NCI-H446 treated with DMSO at 0.1 percent for 48 hours (cell line): ENCODE data around the gene HEATR1.

Source experiments
- DNase-seq: peaks from one replicate; lab custom pipeline; 2025; lab: John Stamatoyannopoulos, UW

The HEATR1 gene

DNA sequence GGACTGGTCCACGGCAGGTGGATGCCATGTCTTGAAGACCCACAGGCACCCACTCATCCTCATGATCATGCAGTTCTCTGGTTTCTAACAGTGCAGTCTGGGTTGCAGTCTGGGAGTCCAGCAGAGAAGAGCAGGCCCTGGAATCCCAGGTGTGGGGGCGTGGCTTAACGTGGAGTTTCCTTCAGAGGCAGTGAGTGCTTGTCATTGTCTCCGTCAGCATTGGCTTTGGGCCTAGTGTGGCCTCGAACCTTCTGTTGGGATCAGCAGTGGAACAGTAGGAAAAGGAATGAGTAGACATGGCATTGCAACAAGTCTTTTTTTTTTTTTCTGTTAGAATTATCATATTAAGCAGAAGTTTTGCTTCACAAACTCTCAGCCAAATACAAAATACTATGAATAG, 67.8 kb downstream of the HEATR1 start:
- DNase-seq = no peak

DNA sequence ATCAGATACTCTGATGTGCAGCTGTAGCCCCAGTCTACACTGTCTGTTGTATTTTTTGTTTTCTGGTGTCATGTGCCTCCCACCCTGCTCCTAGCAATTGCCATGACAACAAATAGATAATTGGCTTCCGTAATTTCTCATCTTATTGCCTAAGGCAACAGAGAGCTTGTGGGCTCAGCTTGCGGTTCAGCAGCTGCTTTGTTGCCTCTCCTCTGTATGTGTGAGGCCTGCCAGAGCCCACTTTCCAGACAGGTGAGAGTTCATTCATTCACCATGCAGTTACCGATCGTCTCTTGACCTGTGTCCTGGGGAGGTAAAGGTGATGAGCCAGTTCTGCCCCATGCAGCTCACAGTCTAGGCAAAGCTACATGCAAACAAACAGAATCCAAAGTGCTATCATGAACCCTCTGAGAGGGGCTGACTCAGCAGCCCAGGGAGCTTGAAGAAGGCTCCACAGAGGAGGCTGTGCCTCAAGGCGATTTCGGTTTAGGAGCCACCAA, 68.6 kb downstream of the HEATR1 start:
- no peak for DNase-seq

DNA sequence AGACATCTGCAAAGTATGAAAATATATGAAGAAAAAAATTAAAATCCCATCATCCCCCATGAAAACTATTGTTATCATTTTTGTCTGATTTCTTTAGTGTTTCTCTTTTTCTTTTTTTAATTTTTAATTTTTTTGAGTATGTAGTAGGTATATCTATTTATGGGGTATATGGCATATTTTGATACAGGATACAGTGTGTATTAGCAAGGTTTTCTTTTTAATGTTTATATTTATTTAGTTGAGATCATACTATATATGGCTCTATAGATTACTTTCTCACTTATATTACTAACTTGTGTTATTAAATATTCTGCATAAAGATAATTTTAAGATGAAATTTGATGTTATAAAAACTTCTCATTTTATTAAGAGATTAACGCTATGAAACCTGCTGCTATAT, 69.1 kb downstream of the HEATR1 start:
- DNase-seq = no peak

DNA sequence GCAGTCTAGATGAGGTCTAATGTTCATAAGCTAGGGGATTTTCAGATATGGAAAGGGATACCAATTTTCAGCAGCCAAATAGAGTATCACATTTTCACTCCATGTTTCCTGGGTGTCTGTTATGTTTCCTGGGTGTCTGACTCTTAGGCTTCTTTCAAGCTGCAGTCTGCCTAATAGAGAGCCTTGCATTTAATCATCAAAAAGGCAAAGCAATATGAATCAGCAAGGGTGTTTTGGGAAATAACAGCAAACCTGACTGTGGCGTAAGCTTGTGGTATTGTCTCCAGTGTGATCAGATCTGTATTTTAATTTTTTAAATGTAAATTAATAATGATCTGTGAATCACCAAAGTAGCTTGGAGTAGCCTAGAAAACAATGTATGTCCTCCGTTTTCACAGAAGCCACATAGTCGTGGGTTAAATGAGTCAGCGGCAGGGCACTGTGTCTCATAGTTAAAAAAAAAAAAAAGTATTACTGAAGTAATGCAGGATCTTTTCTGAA, 70.1 kb downstream of the HEATR1 start:
- no peak for DNase-seq

DNA sequence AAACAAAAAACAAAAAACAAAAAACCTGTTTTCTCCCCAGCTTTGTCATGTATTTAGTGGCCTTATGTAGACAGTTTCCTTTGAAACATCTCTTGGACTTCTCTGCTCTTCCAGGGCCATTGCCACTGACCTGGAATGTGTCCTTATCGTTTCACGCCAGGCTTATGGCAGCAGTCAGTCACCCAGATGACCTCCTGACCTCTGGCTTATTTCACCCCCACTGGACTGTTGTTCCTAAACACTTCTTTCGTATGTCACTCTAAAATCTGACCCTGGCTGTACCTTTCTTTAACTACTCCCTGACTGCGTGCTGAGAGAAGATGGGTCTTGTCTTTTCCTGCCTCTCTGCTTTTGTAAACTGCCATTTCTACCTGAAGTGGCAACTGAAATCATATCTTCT, 71.5 kb downstream of the HEATR1 start:
- DNase-seq = no peak

DNA sequence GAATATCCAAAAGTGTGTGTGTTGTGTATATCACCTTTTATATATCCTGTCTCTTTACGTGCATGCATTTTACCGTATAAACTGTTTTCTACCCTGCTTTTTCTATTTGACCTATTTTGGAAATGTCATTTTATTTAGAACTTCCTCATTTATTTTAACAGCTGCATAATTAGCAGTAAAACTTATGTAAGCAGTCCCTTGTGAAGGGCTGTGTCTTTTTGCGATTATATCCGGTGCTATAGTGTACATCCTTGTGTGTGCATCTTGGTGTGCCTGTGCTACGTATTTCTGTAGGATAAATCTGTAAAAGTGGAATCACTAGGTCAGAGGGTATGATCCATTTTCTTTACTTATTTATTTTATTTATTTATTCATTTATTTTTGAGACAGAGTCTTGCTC, 73.4 kb downstream of the HEATR1 start:
- no peak for DNase-seq

DNA sequence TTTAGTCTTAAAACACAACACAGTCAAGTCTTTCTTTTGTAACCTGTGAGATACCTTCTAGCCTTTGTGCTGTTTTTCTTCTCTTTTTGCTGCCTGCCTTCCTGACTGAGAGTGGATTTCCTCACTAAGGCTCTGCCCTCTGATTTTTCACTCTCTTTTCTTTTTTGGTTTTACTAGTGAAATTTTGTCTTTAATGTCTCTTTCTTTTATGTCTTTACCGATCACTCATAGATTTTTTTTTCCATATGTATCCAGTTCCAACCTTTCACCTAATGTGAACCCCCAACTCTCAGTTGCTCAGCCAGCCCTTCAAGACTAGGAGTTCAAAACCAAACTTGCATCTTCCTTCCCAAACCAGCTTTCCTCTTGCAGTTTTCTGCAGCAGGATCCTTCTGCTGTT, 74.0 kb downstream of the HEATR1 start:
- DNase-seq = no peak

DNA sequence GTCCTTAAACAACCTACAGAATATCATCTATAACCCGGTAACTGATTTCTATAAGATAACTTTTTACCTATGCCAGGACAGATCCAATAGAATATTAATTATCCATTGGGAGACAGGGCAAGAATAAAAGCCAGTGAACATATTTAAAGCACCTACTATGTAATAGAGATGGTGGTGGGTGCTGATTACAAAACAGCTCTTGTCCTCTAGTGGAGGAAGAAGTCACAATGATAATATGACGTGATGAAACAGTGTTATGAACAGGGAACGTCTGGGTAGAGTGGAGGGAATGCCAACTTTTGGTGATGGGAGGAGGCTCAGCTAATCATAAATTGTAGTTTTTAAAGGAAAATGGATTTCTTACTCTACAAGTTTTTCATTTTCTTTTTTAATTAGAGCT, 78.2 kb downstream of the HEATR1 start:
- DNase-seq = no peak

DNA sequence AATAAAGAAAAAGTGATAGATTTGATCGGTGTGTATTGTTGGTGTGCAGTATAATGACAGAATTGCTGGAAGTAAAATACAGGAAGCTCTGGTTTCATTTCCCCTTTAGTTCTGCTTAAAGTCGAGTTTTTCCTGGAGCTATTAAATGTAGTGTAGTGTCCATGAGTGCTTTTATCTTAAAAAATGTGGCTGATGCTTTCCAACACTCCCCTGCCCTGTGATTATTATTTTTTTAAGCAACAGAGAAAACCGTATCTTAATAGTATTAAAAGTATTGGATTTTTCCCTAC, 79.5 kb downstream of the HEATR1 start:
- DNase-seq = no peak

DNA sequence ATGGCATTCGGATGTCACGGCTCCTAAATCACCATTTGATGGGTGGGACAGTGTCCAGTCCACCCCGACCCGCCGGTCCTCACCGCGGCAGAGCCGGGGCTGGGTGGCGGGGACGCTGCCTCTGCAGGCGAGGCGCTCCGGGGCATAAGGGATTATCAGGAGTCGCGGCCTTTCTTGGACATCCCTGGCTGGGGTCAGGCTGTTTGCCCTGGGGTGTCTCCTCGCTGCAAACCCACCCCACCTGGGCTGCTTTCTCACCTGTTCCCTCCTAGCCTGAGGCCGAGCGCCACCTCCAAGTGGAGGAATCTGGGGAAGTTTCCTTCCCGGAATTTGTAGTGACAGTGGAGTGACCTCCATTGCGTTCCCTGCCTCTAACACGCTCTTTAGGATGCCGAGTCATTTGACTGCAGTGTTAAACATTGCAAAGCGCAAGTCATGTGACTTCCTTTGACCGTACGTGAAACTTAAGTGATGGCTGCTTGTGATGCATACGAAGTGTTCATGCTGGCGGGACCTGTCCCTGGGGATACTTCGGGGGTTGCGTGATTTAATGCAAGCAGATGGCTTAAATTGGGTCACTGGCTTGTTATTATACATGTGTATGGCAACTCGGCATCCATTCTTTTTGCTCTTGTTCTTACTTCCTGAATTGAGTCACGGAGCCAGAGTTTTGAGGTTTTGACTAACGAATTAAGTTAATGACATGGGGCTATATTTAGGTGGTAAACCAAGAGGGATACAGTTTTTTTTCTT, 80.0 kb downstream of the HEATR1 start:
- no peak for DNase-seq

DNA sequence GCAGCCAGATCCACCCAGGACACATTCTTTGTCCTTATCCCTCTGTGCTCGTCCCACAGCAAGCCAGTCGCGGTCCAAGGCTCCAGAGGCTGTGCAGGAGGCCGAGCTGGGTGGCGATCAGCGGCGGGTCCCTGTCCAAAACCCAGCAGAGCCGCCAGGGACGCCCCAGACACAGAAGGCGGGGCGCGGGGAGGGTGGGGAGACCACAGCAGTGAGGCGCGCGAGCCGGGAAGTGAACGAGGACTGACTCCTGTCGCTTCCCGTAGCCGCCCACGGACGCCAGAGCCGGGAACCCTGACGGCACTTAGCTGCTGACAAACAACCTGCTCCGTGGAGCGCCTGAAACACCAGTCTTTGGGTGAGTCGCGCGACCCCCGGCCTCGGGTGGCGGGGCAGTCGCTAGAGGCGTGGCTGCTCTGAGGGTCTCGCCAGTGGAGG, 80.6 kb downstream of the HEATR1 start, which contains the start of gene LGALS8:
Gene LGALS8 (plus strand): TSS at position 279 of the 438 bp plus-strand sequence. CDS start 2,089 bp downstream, outside the sequence.
- no peak for DNase-seq

DNA sequence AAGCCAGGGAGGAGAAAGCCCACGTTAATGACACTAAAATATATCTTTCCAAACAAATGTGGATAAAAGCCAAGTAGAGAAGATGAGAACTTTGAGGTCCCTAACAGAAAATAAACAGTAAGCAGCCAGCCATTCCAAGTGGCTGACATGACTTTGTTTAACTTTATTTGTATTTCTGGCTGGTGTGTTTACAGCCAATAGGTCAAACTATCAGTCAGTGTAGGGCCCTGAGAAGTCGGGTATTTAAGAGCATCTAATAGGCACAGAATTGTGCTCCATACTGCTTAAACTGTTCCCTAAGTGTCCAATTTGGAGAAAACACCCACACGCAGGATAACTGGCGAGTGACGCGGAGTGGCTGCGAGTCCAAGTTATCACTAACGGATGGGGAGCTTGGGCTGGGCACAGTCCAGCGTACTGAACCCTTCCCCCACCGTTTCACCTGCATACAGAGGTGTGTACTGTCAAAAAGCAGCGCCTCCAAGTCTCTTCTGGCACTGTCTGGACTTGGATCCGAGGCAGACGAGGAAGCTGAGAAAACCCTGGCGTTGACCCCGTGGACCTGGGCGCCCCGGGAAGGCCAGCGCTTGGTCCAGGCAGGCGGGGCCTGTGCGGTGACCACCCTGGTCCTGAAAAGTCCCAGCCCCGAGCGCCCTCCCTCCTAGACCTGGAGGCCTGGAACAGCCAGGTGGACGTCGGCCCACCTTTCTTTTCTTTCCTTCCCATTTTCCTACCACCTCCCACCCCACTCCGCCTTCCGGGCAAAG, 81.2 kb downstream of the HEATR1 start:
- DNase-seq = no peak

DNA sequence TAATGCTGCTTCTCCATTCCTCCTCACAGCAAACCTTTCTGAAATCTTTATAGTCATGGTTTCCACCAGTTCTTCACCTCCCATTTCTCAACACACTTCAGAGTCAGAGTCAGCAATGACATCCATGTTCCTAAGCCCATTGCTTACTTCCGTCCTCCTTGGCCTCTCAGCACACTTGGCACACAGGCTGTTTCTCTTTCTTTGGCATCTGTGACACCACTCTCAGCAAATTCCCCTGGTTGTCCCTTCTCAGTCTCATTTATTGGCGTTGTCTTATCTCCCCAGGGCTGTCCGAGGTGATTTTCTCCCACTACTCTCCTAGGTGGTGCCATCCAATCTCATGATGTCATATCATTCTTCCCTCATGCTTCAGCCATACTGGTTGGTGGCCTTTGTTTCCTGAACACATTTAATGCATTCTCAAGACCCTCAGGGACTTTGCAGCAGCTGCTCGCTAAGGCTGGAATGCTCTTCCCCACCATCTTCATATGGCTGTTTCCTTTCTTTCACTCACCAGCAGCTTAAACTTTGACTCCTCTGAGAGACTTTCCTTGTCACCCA, 83.8 kb downstream of the HEATR1 start:
- no peak for DNase-seq

DNA sequence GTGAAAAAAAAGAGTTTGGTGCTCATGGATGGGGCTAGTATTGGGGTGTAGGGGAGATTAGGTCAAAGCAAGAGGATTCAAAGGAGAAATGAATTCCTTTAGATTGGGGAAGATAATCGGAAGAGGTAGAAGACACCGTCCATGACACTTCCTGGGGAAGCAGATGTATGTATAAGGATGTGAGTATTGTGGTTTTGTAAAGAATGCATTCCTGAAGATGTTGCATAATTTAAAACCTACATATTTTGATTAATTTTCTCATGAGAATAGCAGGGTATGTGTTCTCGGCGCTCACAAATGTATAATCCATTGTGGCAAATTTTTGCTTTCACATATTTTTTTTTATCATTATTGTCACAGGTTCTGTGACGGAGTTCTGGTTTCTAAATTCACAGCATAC, 86.0 kb downstream of the HEATR1 start:
- DNase-seq = no peak

DNA sequence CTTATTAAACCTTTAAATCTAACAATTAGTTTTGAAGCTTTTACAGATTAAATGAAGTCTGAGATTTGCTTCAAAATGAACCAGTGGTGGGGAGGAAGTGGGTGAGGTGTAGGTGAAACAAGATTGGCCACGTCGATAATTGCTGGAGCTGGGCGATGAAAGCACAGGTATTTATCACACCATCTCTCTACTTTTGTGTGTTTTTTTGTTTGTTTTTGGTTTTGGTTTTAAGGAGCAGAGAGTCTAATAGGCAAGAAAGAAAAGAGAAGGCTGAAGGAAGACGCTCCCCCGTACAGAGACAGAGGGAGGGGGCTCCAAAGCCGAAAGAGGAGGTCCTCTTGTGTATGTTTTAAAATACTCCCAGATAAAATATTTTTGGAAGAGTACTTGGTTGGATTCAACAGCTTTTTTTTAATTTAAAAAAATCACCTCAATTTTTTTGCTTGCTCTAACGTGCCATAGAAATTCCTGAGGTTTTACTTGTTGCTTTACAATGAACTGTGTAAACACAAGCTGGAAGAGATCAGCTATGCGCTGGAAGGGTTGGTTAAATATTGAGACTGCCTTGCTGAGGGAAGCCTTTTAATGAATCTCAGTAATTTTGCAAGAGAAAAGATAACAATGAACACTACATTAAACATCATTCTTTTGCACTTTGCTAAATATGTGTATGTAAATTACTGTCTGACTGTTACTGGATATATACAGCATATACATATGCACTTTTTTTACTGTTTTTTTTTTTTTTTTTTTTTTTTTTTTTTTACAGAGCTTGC, 87.2 kb downstream of the HEATR1 start:
- DNase-seq = no peak

DNA sequence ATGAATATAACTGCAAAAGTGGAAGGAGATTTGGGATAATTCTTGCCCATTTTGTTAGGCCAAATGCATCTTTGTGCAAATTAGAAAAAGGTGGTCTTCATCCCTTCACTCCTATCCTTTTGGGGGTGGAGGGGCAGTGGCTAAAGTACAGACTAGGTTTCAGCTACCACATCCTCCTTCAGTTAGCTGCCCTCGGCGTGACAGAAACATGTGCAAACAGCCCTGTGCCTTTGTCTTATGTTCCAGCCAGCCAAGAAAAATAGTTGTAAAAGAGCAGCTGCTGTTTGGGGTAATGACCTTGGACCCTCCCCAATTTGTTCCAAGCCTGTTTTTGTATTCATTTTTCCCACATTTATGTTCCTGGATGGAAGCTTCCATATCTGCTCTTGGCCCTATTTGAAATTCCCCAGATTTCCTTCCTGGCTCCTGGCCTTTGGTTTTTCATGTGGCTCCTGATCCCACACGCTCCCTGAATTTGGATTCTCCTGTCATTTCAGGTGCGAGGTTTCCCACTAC, 88.8 kb downstream of the HEATR1 start:
- no peak for DNase-seq

DNA sequence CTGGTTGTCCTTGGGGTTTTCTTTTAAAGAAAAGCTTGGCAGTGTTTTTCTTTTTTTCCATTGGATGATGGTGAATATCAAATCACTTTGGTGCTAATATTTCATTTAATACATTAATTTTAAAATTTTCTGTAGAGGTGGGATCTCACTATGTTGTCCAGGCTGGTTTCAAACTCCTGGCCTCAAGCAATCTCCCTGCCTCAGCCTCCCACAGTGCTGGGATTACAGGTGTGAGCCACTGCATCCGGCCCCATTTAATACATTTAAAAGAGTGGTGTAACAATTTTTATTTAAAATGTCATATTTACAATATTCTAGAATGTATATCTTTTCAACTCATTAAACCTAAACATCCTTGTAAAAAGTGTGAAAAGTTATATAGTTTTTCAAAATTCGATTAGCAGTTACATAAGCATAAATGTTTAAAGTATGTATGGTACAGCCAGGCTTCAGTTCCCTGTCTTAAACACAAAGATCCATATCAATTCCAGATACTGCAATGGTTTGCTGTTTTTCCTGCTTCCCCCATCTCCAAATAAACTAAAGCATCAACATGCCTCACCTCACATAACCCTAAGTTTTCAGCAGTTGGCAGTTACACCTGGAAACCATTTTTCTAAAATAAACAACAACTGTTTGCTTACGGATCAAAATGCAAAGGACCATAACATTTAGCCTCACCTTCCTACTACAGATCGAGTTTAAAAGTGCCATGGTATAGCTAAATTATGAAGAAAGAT, 89.4 kb downstream of the HEATR1 start:
- DNase-seq = no peak

DNA sequence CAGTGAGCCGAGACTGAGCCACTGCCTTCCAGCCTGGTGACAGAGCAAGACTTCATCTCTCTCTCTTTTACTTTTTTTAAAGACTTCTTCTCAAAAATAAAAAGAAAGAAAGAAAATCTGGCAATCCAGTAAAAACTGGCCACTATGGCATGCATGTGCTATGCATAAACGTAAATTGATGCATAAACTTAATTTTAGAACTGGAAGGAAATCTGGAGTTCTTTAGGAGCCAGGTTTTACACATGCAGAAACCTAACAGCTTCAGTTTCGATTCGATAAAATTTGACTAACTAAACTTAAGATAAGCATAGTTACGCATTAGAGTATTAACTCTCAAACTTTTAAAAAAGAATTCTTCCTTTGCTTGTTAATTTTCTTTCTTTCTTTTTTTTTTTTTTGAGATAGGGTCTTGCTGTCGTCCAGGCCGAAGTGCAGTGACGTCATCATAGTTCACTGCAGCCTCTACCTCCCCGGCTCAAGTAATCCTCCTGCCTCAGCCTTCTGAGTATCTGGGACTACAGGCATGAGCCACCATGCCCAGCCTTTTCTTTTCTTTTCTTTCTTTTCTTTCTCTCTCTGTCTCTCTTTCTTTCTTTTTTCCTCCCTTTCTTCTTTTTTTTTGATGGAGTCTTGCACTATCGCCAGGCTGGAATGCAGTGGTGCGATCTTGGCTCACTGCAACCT, 92.4 kb downstream of the HEATR1 start:
- DNase-seq = no peak

DNA sequence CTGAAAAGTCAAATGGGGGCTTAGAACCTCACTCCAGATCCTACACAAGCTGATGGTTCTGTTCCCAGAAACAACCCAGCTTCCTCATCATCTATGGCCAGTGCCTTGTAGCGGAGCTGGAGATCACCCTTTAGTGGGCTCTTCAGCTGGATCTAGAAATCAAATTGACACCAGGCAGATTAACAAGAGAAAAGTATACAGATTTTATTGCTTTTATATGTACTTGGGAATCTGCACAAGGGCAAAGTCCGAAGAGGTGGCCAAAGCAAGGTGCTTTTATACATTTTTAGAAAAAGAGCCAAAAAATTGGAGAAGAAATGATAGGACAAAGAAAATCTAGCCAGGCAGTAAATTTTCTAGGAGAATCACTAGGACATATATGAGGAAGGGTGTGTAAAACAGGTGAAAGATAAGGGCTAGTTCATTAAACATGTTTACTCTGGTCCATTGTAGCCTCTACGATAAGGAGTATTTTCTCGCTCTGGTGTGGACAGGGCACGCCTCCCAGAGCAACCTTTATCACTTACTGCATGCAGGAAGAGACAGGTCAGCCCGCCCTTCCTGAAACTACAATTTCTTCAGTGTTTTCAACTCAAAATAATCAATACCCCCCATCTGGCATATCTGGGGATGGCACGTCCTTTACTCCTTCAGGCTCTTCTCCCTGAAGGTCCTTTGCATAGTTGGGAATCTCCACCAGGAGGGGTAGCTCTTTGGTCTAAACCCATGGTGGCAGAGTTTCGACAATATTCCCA, 94.5 kb downstream of the HEATR1 start:
- DNase-seq = no peak

DNA sequence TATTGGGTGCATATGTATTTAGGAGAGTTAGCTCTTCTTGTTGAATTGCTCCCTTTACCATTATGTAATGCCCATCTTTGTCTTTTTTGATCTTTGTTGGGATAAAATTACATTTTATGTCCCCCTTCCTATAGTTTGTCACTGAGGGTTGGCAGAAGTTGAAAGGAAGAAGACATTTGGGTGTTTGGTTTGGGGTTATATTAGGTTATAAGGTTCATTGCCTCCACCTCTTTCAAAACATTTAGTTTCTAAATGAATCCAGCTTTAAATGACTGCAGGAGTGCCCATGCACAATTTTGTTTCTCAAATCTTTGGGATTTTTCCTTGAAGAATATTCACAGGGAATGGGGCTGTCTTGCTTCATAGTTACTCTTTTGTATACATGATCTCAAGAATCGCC, 95.1 kb downstream of the HEATR1 start:
- DNase-seq = no peak
